ENCODE data around the gene C1orf216.

DNA sequence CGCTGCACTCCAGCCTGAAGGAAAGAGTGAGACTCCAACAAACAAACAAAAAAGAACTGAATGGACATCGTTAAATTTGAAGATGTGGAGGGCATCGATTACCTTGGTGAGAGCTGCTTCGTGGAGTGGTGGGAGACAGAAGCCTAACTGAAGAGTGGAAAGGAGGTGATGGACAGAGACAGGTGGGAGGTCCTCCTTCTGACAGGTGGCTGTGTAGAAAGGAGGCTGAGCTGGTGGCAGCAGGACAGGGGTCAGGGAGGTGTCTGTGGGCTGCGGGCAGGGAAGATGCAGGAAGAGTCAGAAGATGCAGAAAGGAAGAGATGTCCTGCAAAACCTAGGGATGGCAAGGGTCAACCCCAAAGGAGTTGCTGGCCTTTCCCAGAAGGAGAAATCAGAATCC is 30.5 kb downstream of the C1orf216 start:
- TF ChIP-seq, protein P1, sequence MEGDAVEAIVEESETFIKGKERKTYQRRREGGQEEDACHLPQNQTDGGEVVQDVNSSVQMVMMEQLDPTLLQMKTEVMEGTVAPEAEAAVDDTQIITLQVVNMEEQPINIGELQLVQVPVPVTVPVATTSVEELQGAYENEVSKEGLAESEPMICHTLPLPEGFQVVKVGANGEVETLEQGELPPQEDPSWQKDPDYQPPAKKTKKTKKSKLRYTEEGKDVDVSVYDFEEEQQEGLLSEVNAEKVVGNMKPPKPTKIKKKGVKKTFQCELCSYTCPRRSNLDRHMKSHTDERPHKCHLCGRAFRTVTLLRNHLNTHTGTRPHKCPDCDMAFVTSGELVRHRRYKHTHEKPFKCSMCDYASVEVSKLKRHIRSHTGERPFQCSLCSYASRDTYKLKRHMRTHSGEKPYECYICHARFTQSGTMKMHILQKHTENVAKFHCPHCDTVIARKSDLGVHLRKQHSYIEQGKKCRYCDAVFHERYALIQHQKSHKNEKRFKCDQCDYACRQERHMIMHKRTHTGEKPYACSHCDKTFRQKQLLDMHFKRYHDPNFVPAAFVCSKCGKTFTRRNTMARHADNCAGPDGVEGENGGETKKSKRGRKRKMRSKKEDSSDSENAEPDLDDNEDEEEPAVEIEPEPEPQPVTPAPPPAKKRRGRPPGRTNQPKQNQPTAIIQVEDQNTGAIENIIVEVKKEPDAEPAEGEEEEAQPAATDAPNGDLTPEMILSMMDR (conservative IDR thresholded peaks at IDR 0.05; ENCODE audit: low read depth, low read length), result no peak
- TF ChIP-seq EZH2 (IDR thresholded peaks at IDR 0.05; ENCODE audit: low read length, unreplicated experiment) (no peak), EZH2phosphoT487 (IDR thresholded peaks at IDR 0.05; ENCODE audit: borderline replicate concordance, low read length) (no peak)
